SK-N-SH (cell line): ENCODE data around the gene TBCE. TPM values are rescaled to one million over a fixed set of nuclear protein-coding genes. Genes with fewer than 3 reads are reported as not detected.

Experiments used
- CTCF ChIA-PET: fragments of 300-600, 350-600 bp; formaldehyde crosslinking; extraction: SDS; loops from one replicate; lab custom pipeline; 2021; lab: Yijun Ruan, JAX
- POLR2A ChIA-PET: fragments of 350-600 bp; sonication (Branson Sonifier 250); formaldehyde crosslinking; extraction: SDS; loops from one replicate; lab custom pipeline; 2020; ENCODE audit warnings: antibody characterized with exemption, inconsistent platforms; lab: Yijun Ruan, JAX
- DNase-seq: peaks from one replicate; pipeline ENCODE4 v3.0.0; 2012
- H2AFZ ChIP-seq: fragments of 200-600 bp; sonication (generic); 2 replicates; pipeline ENCODE4 v1.8.1; 2016; ENCODE audit warnings: antibody characterized with exemption, mild to moderate bottlenecking, low read depth
- H3F3A ChIP-seq: fragments of 200-600 bp; sonication (generic); replicated peaks from 2 replicates; pipeline ENCODE3; 2016; ENCODE audit warnings: antibody characterized with exemption, mild to moderate bottlenecking; ENCODE audit not compliant: insufficient read depth
- H3K27ac ChIP-seq, 2 experiments: fragments of 200-500 bp in 1 of 2; fragments of 200-600 bp in 1 of 2; sonication (Bioruptor generic) in 1 of 2; sonication (generic), shearing (Covaris generic) in 1 of 2; 2 replicates each; pipeline versions ENCODE4 v1.5.1 to v1.6.1; 2014 to 2016; ENCODE audit warnings: low read depth in 2 of 2, inconsistent platforms in 1 of 2, low read length in 1 of 2, mild to moderate bottlenecking in 1 of 2, mixed read lengths in 1 of 2
- H3K27me3 ChIP-seq: fragments of 200-600 bp; sonication (generic), shearing (Covaris generic); 2 replicates; pipeline ENCODE4 v1.6.1; 2016; ENCODE audit warnings: mixed run types; ENCODE audit not compliant: insufficient read depth
- H3K36me3 ChIP-seq, 2 experiments: fragments of 200-500 bp in 1 of 2; fragments of 200-600 bp in 1 of 2; sonication (Bioruptor generic) in 1 of 2; sonication (generic) in 1 of 2; replicated peaks in 1 of 2; 2 replicates each; pipeline versions ENCODE3 to v1.5.1; 2014 to 2016; ENCODE audit warnings: low read length in 1 of 2, mild to moderate bottlenecking in 1 of 2; ENCODE audit not compliant: insufficient read depth in 2 of 2, control insufficient read depth in 1 of 2
- H3K4me1 ChIP-seq, 2 experiments: fragments of 200-500 bp in 1 of 2; fragments of 200-600 bp in 1 of 2; sonication (Bioruptor generic) in 1 of 2; sonication (generic), shearing (Covaris generic) in 1 of 2; 2 replicates each; pipeline versions ENCODE4 v1.5.1 to v1.6.1; 2014 to 2016; ENCODE audit warnings: low read depth in 1 of 2, low read length in 1 of 2, mixed run types in 1 of 2; ENCODE audit not compliant: insufficient read depth in 2 of 2, control insufficient read depth in 1 of 2
- H3K4me2 ChIP-seq: fragments of 200-600 bp; sonication (generic), shearing (Covaris generic); 2 replicates; pipeline ENCODE4 v1.6.1; 2017; ENCODE audit warnings: mixed run types
- H3K4me3 ChIP-seq, 2 experiments: fragments of 200-500 bp in 1 of 2; fragments of 200-600 bp in 1 of 2; sonication (Bioruptor generic) in 1 of 2; sonication (generic), shearing (Covaris generic) in 1 of 2; 2 replicates each; pipeline versions ENCODE4 v1.5.1 to v1.8.1; 2014 to 2016; ENCODE audit warnings: low read depth in 2 of 2, inconsistent platforms in 1 of 2, low read length in 1 of 2, mild to moderate bottlenecking in 1 of 2, mixed read lengths in 1 of 2, moderate library complexity in 1 of 2
- H3K79me2 ChIP-seq: fragments of 200-600 bp; sonication (generic); 2 replicates; pipeline ENCODE4 v1.8.1; 2017; ENCODE audit warnings: mild to moderate bottlenecking; ENCODE audit not compliant: insufficient read depth
- H3K9ac ChIP-seq: fragments of 200-600 bp; sonication (generic); 2 replicates; pipeline ENCODE4 v1.6.1; 2017; ENCODE audit warnings: mixed run types
- H3K9me2 ChIP-seq: fragments of 200-600 bp; sonication (generic); 2 replicates; pipeline ENCODE4 v1.6.1; 2017; ENCODE audit warnings: mixed run types
- H3K9me3 ChIP-seq: fragments of 200-600 bp; sonication (generic); 2 replicates; pipeline ENCODE4 v1.6.1; 2017; ENCODE audit warnings: mixed run types, mild to moderate bottlenecking, moderate library complexity
- H4K20me1 ChIP-seq: fragments of 200-600 bp; sonication (generic); 2 replicates; pipeline ENCODE4 v1.6.1; 2017; ENCODE audit warnings: mild to moderate bottlenecking, mixed run types; ENCODE audit not compliant: insufficient read depth
- EP300 ChIP-seq, 2 experiments: IDR thresholded peaks; 2 replicates each; pipeline versions ENCODE4 v1.4.0 to v1.6.1; 2012; ENCODE audit warnings: borderline replicate concordance in 1 of 2, low read depth in 1 of 2, low read length in 1 of 2
- EZH2phosphoT487 ChIP-seq: fragments of 200-600 bp; sonication (generic); IDR thresholded peaks from 2 replicates; pipeline ENCODE4 v1.6.1; 2017; ENCODE audit warnings: low read depth, mixed run types, mild to moderate bottlenecking, antibody characterized with exemption, moderate library complexity, borderline replicate concordance
- FOXJ3 ChIP-seq: sonication (generic); formaldehyde crosslinking; IDR thresholded peaks from 2 replicates; pipeline ENCODE4 v1.5.1; 2020; ENCODE audit warnings: mild to moderate bottlenecking, missing genetic modification reagents
- GATA2 ChIP-seq: sonication (generic); formaldehyde crosslinking; IDR thresholded peaks from 2 replicates; pipeline ENCODE4 v1.5.0; 2020; ENCODE audit warnings: mild to moderate bottlenecking, missing genetic modification reagents
- MEF2A ChIP-seq: IDR thresholded peaks from 2 replicates; pipeline ENCODE4 v1.4.0; 2012; ENCODE audit warnings: low read depth, borderline replicate concordance
- NRF1 ChIP-seq: IDR thresholded peaks from 2 replicates; pipeline ENCODE4 v1.6.1; 2012; ENCODE audit warnings: low read depth, mild to moderate bottlenecking, low read length
- RAD21 ChIP-seq: IDR thresholded peaks from 2 replicates; pipeline ENCODE4 v1.6.1; 2012; ENCODE audit warnings: mild to moderate bottlenecking, low read length
- RCOR1 ChIP-seq: fragments of 150-350 bp; IDR thresholded peaks from 2 replicates; pipeline ENCODE4 v1.6.1; 2017; ENCODE audit warnings: antibody characterized with exemption, low read length
- RXRA ChIP-seq: IDR thresholded peaks from 2 replicates; pipeline ENCODE4 v1.4.0; 2012; ENCODE audit warnings: low read depth, mild to moderate bottlenecking, borderline replicate concordance
- SMC3 ChIP-seq: IDR thresholded peaks from 2 replicates; pipeline ENCODE4 v1.6.1; 2012; ENCODE audit warnings: low read depth, low read length, improper control_type of control experiment
- TAF1 ChIP-seq: IDR thresholded peaks from 2 replicates; pipeline ENCODE4 v1.6.1; 2012; ENCODE audit warnings: low read depth, mild to moderate bottlenecking, low read length, moderate library complexity, borderline replicate concordance
- YY1 ChIP-seq: IDR thresholded peaks from 2 replicates; pipeline ENCODE4 v1.4.0; 2012; ENCODE audit warnings: low read depth, mild to moderate bottlenecking
- WGBS: methylation state at CpG from one replicate; pipeline ENCODE4 v1.1.6; 2017; ENCODE audit warnings: low lambda C conversion rate; 5-methylcytosine and 5-hydroxymethylcytosine counted together
- polyA plus RNA-seq, 3 experiments: library from polyadenylated mRNA; depleted of rRNA; stranded (reverse); fragments of >200 nt; gene quantifications; 2 replicates each; pipeline ENCODE4 v1.2.3, GENCODE V29; 2012
- TF ChIP-seq, protein P1 (sequence below): IDR thresholded peaks from 2 replicates; pipeline ENCODE4 v1.6.1; 2012; ENCODE audit warnings: mild to moderate bottlenecking, low read depth, low read length, moderate library complexity
- TF ChIP-seq, protein P2 (sequence below): fragments of 150-350 bp; IDR thresholded peaks from 2 replicates; pipeline ENCODE4 v1.6.1; 2017; ENCODE audit warnings: antibody characterized with exemption, low read length, low read depth, borderline replicate concordance
- TF ChIP-seq, protein P3 (sequence below): fragments of 200-600 bp; sonication (generic); IDR thresholded peaks from 2 replicates; pipeline ENCODE4 v1.6.1; 2017; ENCODE audit warnings: antibody characterized with exemption, mild to moderate bottlenecking, moderate library complexity
- TF ChIP-seq, protein P4 (sequence below): IDR thresholded peaks from 2 replicates; pipeline ENCODE4; 2012

The TBCE gene
- polyA plus RNA-seq, 1 of the 3 experiments (the other 2 are of a cell fraction), result 18.3 TPM

DNA sequence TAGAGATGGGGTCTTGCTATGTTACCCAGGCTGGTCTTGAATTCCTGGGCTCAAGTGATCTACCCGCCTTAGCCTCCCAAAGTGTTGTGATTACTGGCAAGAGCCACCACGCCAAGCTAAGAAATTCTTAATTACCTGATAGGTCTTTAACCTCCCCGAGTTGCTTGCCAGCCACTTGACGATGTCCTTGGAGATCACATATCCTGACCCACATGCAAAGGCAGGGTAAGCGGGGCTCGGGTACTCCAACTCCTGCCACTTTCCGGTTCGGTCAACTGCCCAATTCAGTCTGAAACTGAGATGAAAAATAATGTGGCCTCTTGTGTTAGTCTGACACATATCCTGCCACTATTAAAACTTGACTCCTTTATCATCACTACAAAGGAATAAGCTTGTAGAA lies 86.8 kb downstream of the TBCE start:
- TF ChIP-seq, protein P1, sequence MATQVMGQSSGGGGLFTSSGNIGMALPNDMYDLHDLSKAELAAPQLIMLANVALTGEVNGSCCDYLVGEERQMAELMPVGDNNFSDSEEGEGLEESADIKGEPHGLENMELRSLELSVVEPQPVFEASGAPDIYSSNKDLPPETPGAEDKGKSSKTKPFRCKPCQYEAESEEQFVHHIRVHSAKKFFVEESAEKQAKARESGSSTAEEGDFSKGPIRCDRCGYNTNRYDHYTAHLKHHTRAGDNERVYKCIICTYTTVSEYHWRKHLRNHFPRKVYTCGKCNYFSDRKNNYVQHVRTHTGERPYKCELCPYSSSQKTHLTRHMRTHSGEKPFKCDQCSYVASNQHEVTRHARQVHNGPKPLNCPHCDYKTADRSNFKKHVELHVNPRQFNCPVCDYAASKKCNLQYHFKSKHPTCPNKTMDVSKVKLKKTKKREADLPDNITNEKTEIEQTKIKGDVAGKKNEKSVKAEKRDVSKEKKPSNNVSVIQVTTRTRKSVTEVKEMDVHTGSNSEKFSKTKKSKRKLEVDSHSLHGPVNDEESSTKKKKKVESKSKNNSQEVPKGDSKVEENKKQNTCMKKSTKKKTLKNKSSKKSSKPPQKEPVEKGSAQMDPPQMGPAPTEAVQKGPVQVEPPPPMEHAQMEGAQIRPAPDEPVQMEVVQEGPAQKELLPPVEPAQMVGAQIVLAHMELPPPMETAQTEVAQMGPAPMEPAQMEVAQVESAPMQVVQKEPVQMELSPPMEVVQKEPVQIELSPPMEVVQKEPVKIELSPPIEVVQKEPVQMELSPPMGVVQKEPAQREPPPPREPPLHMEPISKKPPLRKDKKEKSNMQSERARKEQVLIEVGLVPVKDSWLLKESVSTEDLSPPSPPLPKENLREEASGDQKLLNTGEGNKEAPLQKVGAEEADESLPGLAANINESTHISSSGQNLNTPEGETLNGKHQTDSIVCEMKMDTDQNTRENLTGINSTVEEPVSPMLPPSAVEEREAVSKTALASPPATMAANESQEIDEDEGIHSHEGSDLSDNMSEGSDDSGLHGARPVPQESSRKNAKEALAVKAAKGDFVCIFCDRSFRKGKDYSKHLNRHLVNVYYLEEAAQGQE, result no peak
- TF ChIP-seq TAF1 (no peak), MEF2A (no peak), SMC3 (no peak), RCOR1 (no peak), RXRA (no peak), NRF1 (no peak), GATA2 (CRISPR knock-in tag) (no peak), FOXJ3 (no peak), YY1 (no peak), EP300 (IDR thresholded peaks at IDR 0.05; ENCODE audit: borderline replicate concordance in 1 of 2, low read depth in 1 of 2, low read length in 1 of 2) (no peak), EZH2phosphoT487 (no peak), RAD21 (no peak)
- TF ChIP-seq, protein P2, sequence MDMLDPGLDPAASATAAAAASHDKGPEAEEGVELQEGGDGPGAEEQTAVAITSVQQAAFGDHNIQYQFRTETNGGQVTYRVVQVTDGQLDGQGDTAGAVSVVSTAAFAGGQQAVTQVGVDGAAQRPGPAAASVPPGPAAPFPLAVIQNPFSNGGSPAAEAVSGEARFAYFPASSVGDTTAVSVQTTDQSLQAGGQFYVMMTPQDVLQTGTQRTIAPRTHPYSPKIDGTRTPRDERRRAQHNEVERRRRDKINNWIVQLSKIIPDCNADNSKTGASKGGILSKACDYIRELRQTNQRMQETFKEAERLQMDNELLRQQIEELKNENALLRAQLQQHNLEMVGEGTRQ, result no peak
- TF ChIP-seq, protein P3, sequence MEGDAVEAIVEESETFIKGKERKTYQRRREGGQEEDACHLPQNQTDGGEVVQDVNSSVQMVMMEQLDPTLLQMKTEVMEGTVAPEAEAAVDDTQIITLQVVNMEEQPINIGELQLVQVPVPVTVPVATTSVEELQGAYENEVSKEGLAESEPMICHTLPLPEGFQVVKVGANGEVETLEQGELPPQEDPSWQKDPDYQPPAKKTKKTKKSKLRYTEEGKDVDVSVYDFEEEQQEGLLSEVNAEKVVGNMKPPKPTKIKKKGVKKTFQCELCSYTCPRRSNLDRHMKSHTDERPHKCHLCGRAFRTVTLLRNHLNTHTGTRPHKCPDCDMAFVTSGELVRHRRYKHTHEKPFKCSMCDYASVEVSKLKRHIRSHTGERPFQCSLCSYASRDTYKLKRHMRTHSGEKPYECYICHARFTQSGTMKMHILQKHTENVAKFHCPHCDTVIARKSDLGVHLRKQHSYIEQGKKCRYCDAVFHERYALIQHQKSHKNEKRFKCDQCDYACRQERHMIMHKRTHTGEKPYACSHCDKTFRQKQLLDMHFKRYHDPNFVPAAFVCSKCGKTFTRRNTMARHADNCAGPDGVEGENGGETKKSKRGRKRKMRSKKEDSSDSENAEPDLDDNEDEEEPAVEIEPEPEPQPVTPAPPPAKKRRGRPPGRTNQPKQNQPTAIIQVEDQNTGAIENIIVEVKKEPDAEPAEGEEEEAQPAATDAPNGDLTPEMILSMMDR, result no peak
- TF ChIP-seq, protein P4, sequence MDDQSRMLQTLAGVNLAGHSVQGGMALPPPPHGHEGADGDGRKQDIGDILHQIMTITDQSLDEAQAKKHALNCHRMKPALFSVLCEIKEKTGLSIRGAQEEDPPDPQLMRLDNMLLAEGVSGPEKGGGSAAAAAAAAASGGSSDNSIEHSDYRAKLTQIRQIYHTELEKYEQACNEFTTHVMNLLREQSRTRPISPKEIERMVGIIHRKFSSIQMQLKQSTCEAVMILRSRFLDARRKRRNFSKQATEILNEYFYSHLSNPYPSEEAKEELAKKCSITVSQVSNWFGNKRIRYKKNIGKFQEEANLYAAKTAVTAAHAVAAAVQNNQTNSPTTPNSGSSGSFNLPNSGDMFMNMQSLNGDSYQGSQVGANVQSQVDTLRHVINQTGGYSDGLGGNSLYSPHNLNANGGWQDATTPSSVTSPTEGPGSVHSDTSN, result no peak
- no peak overlapping the region for H3K4me3 ChIP-seq
- no peaks in the 10 kb centered on the region for H4K20me1 ChIP-seq
- ChIA-PET CTCF (interaction anchor here (0.6 to 1.0 kb wide), 2 partner anchors 12 to 23 kb away, joined by 3 read pairs; no protein-coding TSS in a partner anchor), POLR2A (no interaction called here)
- no peaks in the 10 kb centered on the region for H3F3A ChIP-seq
- H2AFZ ChIP-seq, result no peak overlapping the region
- no peak overlapping the region for H3K4me2 ChIP-seq
- H3K9ac ChIP-seq, result no peak overlapping the region
- no peaks in the 10 kb centered on the region for H3K27me3 ChIP-seq
- peaks cover 38 to 47% of the 10 kb centered on the region in 2 experiments for H3K36me3 ChIP-seq
- WGBS, result 96% methylated on average over 8 of the region's 8 CpGs
- no peak for DNase-seq
- H3K9me2 ChIP-seq, result no peaks in the 10 kb centered on the region
- no peaks in the 10 kb centered on the region for H3K79me2 ChIP-seq
- H3K27ac ChIP-seq, result no peak overlapping the region
- no peaks in the 10 kb centered on the region for H3K9me3 ChIP-seq
- H3K4me1 ChIP-seq, result no peaks in the 10 kb centered on the region
